KMS-11 (cell line): ENCODE results near the gene DDX51.

Experiments used
- H2AFZ ChIP-seq: fragments of 200-600 bp; sonication (generic); 2 replicates; pipeline ENCODE4 v1.6.1; 2016; ENCODE audit warnings: antibody characterized with exemption, mixed run types, low read depth
- H3K27ac ChIP-seq: fragments of 200-600 bp; sonication (generic); 2 replicates; pipeline ENCODE4 v1.6.1; 2016; ENCODE audit warnings: mild to moderate bottlenecking, mixed run types
- H3K27me3 ChIP-seq: fragments of 200-600 bp; sonication (generic); 2 replicates; pipeline ENCODE4 v1.6.1; 2017; ENCODE audit warnings: mild to moderate bottlenecking, low read depth, mixed run types, moderate library complexity; ENCODE audit not compliant: insufficient read depth
- H3K36me3 ChIP-seq: fragments of 200-600 bp; sonication (generic); 2 replicates; pipeline ENCODE4 v1.6.1; 2017; ENCODE audit warnings: mild to moderate bottlenecking, mixed run types; ENCODE audit not compliant: insufficient read depth
- H3K4me1 ChIP-seq: fragments of 200-600 bp; sonication (generic); 2 replicates; pipeline ENCODE4 v1.6.1; 2016; ENCODE audit warnings: mild to moderate bottlenecking, low read depth, mixed run types; ENCODE audit not compliant: poor library complexity, severe bottlenecking
- H3K4me2 ChIP-seq: fragments of 200-600 bp; sonication (generic); 2 replicates; pipeline ENCODE4 v1.7.0; 2016; ENCODE audit warnings: mild to moderate bottlenecking, mixed run types
- H3K4me3 ChIP-seq: fragments of 200-600 bp; sonication (generic); IDR thresholded peaks from 2 replicates; pipeline ENCODE4 v1.6.1; 2017; ENCODE audit warnings: low read depth, low read length, mixed read lengths; ENCODE audit not compliant: insufficient read depth
- H3K79me2 ChIP-seq: fragments of 200-600 bp; sonication (generic); 2 replicates; pipeline ENCODE4 v1.6.1; 2016; ENCODE audit warnings: low read depth, mixed run types; ENCODE audit not compliant: insufficient read depth
- H3K9ac ChIP-seq: fragments of 200-600 bp; sonication (generic); 2 replicates; pipeline ENCODE4 v1.6.1; 2016; ENCODE audit warnings: mild to moderate bottlenecking, mixed run types
- H4K20me1 ChIP-seq: fragments of 200-600 bp; sonication (generic); 2 replicates; pipeline ENCODE4 v1.6.1; 2016; ENCODE audit warnings: mild to moderate bottlenecking, mixed run types; ENCODE audit not compliant: insufficient read depth
- CTCF ChIP-seq: fragments of 200-600 bp; sonication (generic); conservative IDR thresholded peaks from 2 replicates; pipeline ENCODE4 v1.6.1; 2017; ENCODE audit warnings: low read depth, mild to moderate bottlenecking, antibody characterized with exemption, low read length, moderate library complexity, mixed read lengths

The DDX51 gene

GRCh38 chr12:132130690-132131089 lies 13.4 kb downstream of the DDX51 start:
- no peak overlapping the region for H3K27ac ChIP-seq

GRCh38 chr12:132129007-132129406 lies 15.1 kb downstream of the DDX51 start:
- H3K36me3 ChIP-seq, result no peaks in the 10 kb centered on the region
- H3K79me2 ChIP-seq, result no peaks in the 10 kb centered on the region
- H3K27me3 ChIP-seq, result no peaks in the 10 kb centered on the region
- H3K4me1 ChIP-seq, result no peaks in the 10 kb centered on the region
- no peak overlapping the region for H3K27ac ChIP-seq
- H3K9ac ChIP-seq, result no peak overlapping the region
- no peak overlapping the region for H3K4me3 ChIP-seq
- no peaks in the 10 kb centered on the region for H4K20me1 ChIP-seq
- no peak for TF ChIP-seq CTCF
- no peak overlapping the region for H3K4me2 ChIP-seq
- H2AFZ ChIP-seq, result no peak overlapping the region

More at GRCh38 chr12:132130690-132131089, 13.4 kb downstream of the DDX51 start:
- H3K36me3 ChIP-seq, result no peaks in the 10 kb centered on the region
- no peak for TF ChIP-seq CTCF
- H4K20me1 ChIP-seq, result no peaks in the 10 kb centered on the region
- no peak overlapping the region for H2AFZ ChIP-seq
- no peaks in the 10 kb centered on the region for H3K27me3 ChIP-seq
- no peaks in the 10 kb centered on the region for H3K4me1 ChIP-seq
- no peaks in the 10 kb centered on the region for H3K79me2 ChIP-seq
- H3K4me3 ChIP-seq, result no peak overlapping the region
- H3K4me2 ChIP-seq, result no peak overlapping the region
- H3K9ac ChIP-seq, result no peak overlapping the region

GRCh38 chr12:132127041-132127440 lies 17.1 kb downstream of the DDX51 start:
- Histone ChIP-seq H3K36me3 (no peaks in the 10 kb centered on the region), H4K20me1 (no peaks in the 10 kb centered on the region)
- no peak for TF ChIP-seq CTCF

GRCh38 chr12:132125736-132126135 lies 18.4 kb downstream of the DDX51 start:
- no peak overlapping the region for H2AFZ ChIP-seq

More at GRCh38 chr12:132127041-132127440, 17.1 kb downstream of the DDX51 start:
- H3K27ac ChIP-seq, result no peak overlapping the region
- H3K27me3 ChIP-seq, result no peaks in the 10 kb centered on the region
- no peaks in the 10 kb centered on the region for H3K79me2 ChIP-seq
- H3K4me1 ChIP-seq, result no peaks in the 10 kb centered on the region
- H2AFZ ChIP-seq, result no peak overlapping the region
- H3K9ac ChIP-seq, result no peak overlapping the region
- no peak overlapping the region for H3K4me2 ChIP-seq
- H3K4me3 ChIP-seq, result no peak overlapping the region

More at GRCh38 chr12:132125736-132126135, 18.4 kb downstream of the DDX51 start:
- no peak overlapping the region for H3K27ac ChIP-seq
- no peaks in the 10 kb centered on the region for H4K20me1 ChIP-seq
- no peaks in the 10 kb centered on the region for H3K27me3 ChIP-seq
- no peak overlapping the region for H3K4me2 ChIP-seq
- H3K4me1 ChIP-seq, result no peaks in the 10 kb centered on the region
- H3K36me3 ChIP-seq, result no peaks in the 10 kb centered on the region
- TF ChIP-seq CTCF, result no peak
- H3K9ac ChIP-seq, result no peak overlapping the region
- H3K4me3 ChIP-seq, result no peak overlapping the region
- no peaks in the 10 kb centered on the region for H3K79me2 ChIP-seq
